ENCODE measurements around the gene P2RY11. TPM values are rescaled to one million over a fixed set of nuclear protein-coding genes. Genes with fewer than 3 reads are reported as not detected.

P2RY11 gene
- total and polyA plus RNA-seq, 2 experiments from 2014 or later = 4.0 to 4.3 TPM

- peaks cover 37% of the 10 kb centered on the region for H3K27me3 Mint-ChIP-seq (ENCODE audit: insufficient read depth, low read depth, poor library complexity)
- ATAC-seq (no peak), DNase-seq (ENCODE audit: low spot score) (no peak)
- Histone ChIP-seq H3K27ac (ENCODE audit: low read depth) (no peak overlapping the region), H3F3A (replicated peaks; ENCODE audit: low read depth) (peaks cover 27% of the 10 kb centered on the region), H3K27me3 (ENCODE audit: insufficient read depth) (no peaks in the 10 kb centered on the region), H3K9me2 (ENCODE audit: insufficient read depth) (no peaks in the 10 kb centered on the region), H3K4me2 (no peak overlapping the region), H3K4me1 (ENCODE audit: insufficient read depth) (no peaks in the 10 kb centered on the region; the same call in 1 of the 2 replicates), H3K79me2 (replicated peaks; ENCODE audit: insufficient read depth) (peaks cover 21% of the 10 kb centered on the region), H4K20me1 (replicated peaks; ENCODE audit: insufficient read depth) (peaks cover 11% of the 10 kb centered on the region; the same call in 1 of the 2 replicates), H2AFZ (no peak overlapping the region), H3K4me3 (no peak overlapping the region), H3K36me3 (ENCODE audit: insufficient read depth) (peaks cover 13% of the 10 kb centered on the region; the same call in 1 of the 2 replicates)
- no peak for TF ChIP-seq EZH2 (IDR thresholded peaks at IDR 0.05; ENCODE audit: low read depth, unreplicated experiment)
- TF ChIP-seq, protein P1, sequence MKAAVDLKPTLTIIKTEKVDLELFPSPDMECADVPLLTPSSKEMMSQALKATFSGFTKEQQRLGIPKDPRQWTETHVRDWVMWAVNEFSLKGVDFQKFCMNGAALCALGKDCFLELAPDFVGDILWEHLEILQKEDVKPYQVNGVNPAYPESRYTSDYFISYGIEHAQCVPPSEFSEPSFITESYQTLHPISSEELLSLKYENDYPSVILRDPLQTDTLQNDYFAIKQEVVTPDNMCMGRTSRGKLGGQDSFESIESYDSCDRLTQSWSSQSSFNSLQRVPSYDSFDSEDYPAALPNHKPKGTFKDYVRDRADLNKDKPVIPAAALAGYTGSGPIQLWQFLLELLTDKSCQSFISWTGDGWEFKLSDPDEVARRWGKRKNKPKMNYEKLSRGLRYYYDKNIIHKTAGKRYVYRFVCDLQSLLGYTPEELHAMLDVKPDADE (IDR thresholded peaks at IDR 0.05) = no peak
- TF ChIP-seq CTCF (conservative IDR thresholded peaks at IDR 0.05; ENCODE audit: low read depth in 2 of 2) = no peak
- TF ChIP-seq, protein P2, sequence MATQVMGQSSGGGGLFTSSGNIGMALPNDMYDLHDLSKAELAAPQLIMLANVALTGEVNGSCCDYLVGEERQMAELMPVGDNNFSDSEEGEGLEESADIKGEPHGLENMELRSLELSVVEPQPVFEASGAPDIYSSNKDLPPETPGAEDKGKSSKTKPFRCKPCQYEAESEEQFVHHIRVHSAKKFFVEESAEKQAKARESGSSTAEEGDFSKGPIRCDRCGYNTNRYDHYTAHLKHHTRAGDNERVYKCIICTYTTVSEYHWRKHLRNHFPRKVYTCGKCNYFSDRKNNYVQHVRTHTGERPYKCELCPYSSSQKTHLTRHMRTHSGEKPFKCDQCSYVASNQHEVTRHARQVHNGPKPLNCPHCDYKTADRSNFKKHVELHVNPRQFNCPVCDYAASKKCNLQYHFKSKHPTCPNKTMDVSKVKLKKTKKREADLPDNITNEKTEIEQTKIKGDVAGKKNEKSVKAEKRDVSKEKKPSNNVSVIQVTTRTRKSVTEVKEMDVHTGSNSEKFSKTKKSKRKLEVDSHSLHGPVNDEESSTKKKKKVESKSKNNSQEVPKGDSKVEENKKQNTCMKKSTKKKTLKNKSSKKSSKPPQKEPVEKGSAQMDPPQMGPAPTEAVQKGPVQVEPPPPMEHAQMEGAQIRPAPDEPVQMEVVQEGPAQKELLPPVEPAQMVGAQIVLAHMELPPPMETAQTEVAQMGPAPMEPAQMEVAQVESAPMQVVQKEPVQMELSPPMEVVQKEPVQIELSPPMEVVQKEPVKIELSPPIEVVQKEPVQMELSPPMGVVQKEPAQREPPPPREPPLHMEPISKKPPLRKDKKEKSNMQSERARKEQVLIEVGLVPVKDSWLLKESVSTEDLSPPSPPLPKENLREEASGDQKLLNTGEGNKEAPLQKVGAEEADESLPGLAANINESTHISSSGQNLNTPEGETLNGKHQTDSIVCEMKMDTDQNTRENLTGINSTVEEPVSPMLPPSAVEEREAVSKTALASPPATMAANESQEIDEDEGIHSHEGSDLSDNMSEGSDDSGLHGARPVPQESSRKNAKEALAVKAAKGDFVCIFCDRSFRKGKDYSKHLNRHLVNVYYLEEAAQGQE (IDR thresholded peaks at IDR 0.05; ENCODE audit: unreplicated experiment) = no peak
- TF ChIP-seq ZNF331 (CRISPR knock-in tag; IDR thresholded peaks at IDR 0.05; ENCODE audit: low read depth) = no peak
- H3K9me3 Mint-ChIP-seq = no peaks in the 10 kb centered on the region
- H3K4me1 Mint-ChIP-seq = peaks cover 9% of the 10 kb centered on the region
- no peak overlapping the region for H3K4me3 Mint-ChIP-seq
- H3K27ac Mint-ChIP-seq = no peak overlapping the region
- H3K36me3 Mint-ChIP-seq (ENCODE audit: low read depth) = peaks cover 58% of the 10 kb centered on the region
These were observed 5.5 kb downstream of the P2RY11 start for GRCh38 chr19:10116866-10117616.

DNA sequence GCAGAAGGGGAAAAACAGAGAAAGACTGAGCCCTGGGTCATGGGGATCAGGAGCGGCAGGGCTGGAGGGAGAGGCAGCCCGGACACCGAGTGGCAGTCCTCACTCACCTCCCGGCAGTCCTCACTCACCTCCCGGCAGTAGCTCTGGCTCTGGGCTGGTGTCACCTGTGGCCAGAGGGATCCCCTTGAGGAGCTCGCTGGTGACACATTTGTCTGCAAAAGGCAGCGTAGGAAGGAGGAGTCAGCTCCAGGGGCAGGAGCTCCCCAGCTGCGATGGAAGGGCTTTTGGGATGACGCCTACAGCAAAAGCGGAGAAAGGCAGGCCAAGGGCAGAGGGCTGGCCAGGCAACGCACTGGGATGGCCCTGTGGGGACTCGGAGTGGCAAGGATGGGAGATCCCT is 7.5 kb downstream of the P2RY11 start:
- DNase-seq (ENCODE audit: low spot score) (peak; percentile 34), ATAC-seq (no peak; the same call in 2 of the 3 replicates)
- peak overlapping the region; percentile 84; the same call in 1 of the 2 replicates for H3K27ac Mint-ChIP-seq
- peaks cover 21% of the 10 kb centered on the region for H3K79me2 ChIP-seq (replicated peaks; ENCODE audit: insufficient read depth)
- peaks cover 13% of the 10 kb centered on the region; the same call in 1 of the 2 replicates for H3F3A ChIP-seq (replicated peaks; ENCODE audit: low read depth)
- peaks cover 11% of the 10 kb centered on the region; the same call in 1 of the 2 replicates for H4K20me1 ChIP-seq (replicated peaks; ENCODE audit: insufficient read depth)
- H3K36me3 Mint-ChIP-seq (ENCODE audit: low read depth) = peaks cover 46% of the 10 kb centered on the region
- H3K4me1 ChIP-seq (ENCODE audit: insufficient read depth) = no peaks in the 10 kb centered on the region
- H2AFZ ChIP-seq = no peak overlapping the region
- no peaks in the 10 kb centered on the region; the same call in 2 of the 3 replicates for H3K9me3 Mint-ChIP-seq
- no peak overlapping the region for H3K27ac ChIP-seq (ENCODE audit: low read depth)
- H3K27me3 ChIP-seq (ENCODE audit: insufficient read depth) = no peaks in the 10 kb centered on the region
- H3K9me2 ChIP-seq (ENCODE audit: insufficient read depth) = no peaks in the 10 kb centered on the region
- peaks cover 23% of the 10 kb centered on the region for H3K27me3 Mint-ChIP-seq (ENCODE audit: insufficient read depth, low read depth, poor library complexity)
- H3K36me3 ChIP-seq (ENCODE audit: insufficient read depth) = peaks cover 13% of the 10 kb centered on the region; the same call in 1 of the 2 replicates
- H3K4me2 ChIP-seq = peak overlapping the region; percentile 93
- no peaks in the 10 kb centered on the region; the same call in 2 of the 3 replicates for H3K4me1 Mint-ChIP-seq
- H3K4me3 ChIP-seq = peak overlapping the region; percentile 95
- H3K4me3 Mint-ChIP-seq = peak overlapping the region; percentile 96
- TF ChIP-seq JUNB (IDR thresholded peaks at IDR 0.05; ENCODE audit: unreplicated experiment) = no peak
- no peak for TF ChIP-seq CTCF (conservative IDR thresholded peaks at IDR 0.05; ENCODE audit: low read depth in 2 of 2)
- TF ChIP-seq NANOG (IDR thresholded peaks at IDR 0.05; ENCODE audit: borderline replicate concordance) = no peak
- TF ChIP-seq POLR2AphosphoS5 (IDR thresholded peaks at IDR 0.05; ENCODE audit: low read depth) = no peak
- no peak for TF ChIP-seq ZNF331 (CRISPR knock-in tag; IDR thresholded peaks at IDR 0.05; ENCODE audit: low read depth)
